A549 (cell line): ENCODE data around the gene DFFB.

ENCODE experiments used
- HOXA7 ChIP-seq: fragments of 250-450 bp; sonication (Bioruptor Pico); IDR thresholded peaks from 2 replicates; pipeline ENCODE4 v1.5.0; 2020; ENCODE audit warnings: mild to moderate bottlenecking, moderate library complexity
- RAD21 ChIP-seq, 2 experiments: fragments of >200 bp in 1 of 2; sonication (Bioruptor Twin) in 1 of 2; formaldehyde crosslinking in 1 of 2; IDR thresholded peaks in 1 of 2; conservative IDR thresholded peaks in 1 of 2; 2 replicates in 1 of 2; 3 replicates in 1 of 2; pipeline ENCODE4 v1.6.1; 2012 to 2018; ENCODE audit warnings: inconsistent platforms in 1 of 2

DNA sequence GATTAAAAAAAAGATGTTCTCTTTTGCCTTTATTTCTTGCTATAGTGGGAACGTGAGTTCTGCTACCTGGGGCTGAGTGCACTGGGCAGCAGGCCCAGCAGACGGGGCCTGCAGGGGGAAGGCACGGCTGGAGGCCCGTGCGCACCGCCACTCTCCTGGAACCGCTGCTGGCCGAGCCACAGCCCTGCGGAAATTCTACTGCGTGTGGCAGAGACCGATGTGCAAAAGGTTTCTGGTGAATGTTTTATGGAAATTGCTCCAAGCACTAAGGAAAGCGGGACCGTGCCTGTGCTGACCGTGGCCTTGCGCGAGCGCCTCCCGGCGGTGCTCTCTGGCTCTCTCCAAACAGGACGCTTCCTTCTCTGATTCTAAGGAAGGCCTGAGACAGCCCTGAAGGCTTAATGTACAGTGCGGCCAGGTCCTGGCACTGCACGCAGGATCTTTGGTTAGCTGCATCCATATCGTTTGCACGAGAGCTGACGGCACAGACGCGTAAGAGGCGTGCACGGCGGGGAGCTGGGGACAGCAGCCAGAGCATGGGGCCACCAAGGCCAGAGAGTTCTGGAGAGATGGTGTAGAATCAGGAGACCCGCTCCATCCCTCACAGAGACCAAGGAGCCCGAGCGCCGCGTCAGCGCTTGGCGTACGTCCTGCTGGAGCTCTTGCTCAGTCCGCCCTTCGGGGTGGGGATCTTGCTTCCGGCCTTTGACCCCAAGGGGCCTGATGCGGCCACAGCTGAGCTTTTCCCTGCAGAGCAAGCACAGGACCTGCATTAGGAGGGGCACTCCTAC is 42.3 kb upstream of the DFFB start:
- TF ChIP-seq HOXA7 (CRISPR knock-in tag) (no peak), RAD21 (conservative IDR thresholded peaks at IDR 0.05 in 1 of 2, IDR thresholded peaks at IDR 0.05 in 1 of 2) (no peak)
